Frontal cortex (tissue), 4 donors: ENCODE data around the gene SORBS1. TPM values are rescaled to one million over a fixed set of nuclear protein-coding genes. Genes with fewer than 3 reads are reported as not detected.

ENCODE experiments used
- DNase-seq, 2 donors: peaks; one replicate each; pipeline ENCODE4 v3.0.0; 2012; ENCODE audit warnings: low spot score in 2 of 2
- FAIRE-seq: peaks from 2 replicates; lab custom pipeline; 2012; peaks lifted over from hg19 to GRCh38; lab: Jason Lieb, UNC
- total RNA-seq: library from RNA; depleted of rRNA; stranded (reverse); fragments of >200 nt; gene quantifications from one replicate; pipeline ENCODE4 v1.2.3, GENCODE V29; 2014
- donor health status: control.
- donor health status: control.
- donor health status: control.

The SORBS1 gene
- total RNA-seq, 1 donor from 2014 or later, result 90.5 TPM

DNA sequence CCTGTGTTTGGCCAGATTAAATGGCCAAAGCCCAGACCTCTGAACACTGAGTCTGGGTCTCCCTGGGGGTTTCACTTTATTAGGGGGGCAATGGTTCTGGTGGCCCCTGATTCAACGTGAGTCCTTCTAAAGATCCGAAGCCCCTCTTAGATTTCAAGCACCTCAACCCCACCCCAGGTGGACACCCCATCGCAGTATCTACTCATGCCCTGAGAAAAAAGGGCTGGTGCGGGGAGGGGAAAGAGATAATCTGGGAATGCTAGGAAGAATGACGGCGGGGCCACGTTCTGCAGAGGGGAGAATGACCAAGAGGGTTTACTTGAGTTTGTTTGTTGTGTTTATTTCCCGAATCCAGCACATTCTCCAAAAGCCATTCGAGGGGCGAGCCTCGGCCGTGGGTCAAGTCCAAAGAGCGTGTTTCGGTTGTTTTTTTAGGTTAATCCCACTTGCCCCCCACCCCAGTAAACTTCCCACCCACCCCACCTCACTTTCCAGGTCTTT lies 271.2 kb downstream of the SORBS1 start:
- FAIRE-seq, result no peak
- DNase-seq, result no peak

DNA sequence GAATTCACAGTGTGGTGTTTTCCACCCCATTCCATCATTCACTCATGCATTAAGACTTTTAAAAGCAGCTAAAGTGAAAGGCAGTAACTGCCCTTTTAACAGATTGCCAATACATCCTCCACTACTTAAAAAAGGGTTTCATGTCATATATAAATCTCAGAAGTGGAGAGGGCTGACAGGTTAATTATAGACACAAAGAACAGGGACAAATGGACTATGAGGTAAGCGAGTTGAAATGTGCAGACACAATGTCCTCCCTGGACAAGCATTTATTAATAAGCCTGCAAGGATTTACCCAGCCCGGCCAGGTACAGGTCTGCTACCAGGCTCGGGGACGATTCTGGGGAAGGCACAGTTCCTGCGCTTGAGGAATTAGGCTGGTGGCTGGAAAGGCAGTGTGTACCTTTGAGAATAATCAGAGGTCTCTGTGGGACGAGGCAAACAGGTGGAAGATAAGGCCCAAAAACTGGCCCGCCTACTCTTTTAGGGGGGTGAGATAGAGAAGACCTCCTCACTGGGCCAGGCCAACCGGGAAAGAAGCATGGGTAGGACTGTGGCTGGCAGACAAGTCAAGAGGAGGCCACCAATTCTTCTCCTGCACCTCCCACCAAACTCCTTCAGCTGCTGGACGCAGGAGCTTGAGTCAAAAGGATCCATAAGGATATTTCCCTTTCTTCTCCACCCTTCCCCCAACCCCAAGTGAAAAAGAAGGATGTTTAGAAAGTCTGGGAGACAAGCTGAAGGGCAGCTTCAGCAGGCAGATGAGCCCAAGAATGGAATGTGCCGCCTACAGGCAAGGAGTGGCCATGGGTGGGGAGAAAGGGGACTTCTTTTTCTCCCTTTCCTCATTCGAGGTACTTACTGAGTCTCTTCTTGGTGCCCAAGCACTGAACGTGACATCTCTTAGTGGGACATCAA lies 271.9 kb downstream of the SORBS1 start:
- DNase-seq (no peak), FAIRE-seq (no peak)

DNA sequence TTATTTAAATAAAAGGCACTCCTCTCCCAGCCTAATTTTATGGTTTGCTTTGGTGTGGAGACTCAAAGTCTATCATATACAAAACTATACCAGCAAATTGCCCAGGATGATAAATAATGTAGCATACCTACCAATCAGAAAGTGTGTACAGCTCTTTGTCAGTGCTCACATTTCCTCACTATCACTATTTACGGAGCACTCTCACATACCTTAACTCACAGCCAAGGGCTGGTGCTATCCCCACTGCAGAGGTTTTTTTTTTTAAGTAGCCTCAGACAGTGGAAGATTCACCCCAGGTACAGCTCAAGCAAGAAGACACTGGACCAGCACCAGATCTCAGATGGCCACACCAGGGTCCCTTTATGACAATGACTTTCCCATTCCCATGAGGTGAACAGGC lies 272.9 kb downstream of the SORBS1 start:
- FAIRE-seq, result no peak
- no peak for DNase-seq

DNA sequence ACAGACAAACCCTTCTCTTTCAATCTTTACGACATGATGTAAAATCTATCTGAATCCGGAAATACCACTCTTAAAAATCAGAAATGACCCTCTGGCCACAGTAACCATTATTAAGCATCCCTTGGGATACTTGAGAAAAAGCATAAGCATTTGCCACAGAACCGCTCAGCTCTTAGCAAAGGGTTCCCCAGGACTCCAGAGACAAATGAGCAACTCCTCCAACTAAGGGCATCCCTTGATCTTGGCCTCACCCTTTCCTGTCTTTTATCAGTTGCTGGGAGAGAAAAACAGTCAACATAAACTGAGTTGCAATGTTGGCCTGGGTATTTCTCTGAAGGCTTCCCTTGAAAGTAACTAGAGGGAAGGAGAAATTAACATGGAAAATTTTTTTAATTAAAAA lies 273.9 kb downstream of the SORBS1 start:
- no peak for DNase-seq
- no peak for FAIRE-seq

DNA sequence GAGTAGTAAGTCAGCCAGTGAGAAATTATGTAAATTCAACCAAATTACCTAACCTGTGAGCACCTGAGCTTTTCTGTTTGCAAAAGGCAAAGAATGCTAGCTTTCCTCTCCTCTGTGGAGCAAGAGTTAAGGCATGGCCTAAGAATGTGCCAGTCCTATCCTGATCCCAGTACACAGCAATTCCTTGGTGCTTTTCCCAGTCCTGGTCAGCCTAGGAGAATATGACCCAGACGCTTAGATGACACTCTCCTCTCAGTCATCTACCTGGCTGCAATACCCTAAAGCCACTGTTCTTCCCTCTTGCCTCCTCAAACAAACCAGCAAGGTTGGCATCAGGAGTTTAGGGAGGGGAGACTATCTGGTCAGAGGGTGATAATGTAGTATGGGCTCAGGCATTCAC lies 274.5 kb downstream of the SORBS1 start:
- DNase-seq, result no peak
- FAIRE-seq, result no peak

DNA sequence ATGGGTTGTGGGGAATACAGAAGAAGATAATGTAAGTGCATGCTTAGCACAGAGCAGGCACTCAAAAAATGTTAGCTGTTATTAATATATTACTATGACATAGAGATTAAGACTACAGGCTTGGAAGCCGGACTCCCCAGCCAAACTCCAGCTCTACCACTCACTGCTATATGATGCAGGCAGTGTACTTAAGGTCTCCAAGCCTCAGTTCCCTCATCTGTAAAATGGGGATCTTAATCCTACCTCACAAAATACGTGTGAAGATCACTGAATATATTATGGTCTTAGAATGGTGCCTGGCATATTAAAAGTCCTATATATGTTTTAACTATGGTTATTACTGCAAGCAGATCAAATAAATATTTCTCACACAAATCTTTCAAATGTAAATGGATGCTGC lies 275.6 kb downstream of the SORBS1 start:
- no peak for DNase-seq
- no peak for FAIRE-seq

DNA sequence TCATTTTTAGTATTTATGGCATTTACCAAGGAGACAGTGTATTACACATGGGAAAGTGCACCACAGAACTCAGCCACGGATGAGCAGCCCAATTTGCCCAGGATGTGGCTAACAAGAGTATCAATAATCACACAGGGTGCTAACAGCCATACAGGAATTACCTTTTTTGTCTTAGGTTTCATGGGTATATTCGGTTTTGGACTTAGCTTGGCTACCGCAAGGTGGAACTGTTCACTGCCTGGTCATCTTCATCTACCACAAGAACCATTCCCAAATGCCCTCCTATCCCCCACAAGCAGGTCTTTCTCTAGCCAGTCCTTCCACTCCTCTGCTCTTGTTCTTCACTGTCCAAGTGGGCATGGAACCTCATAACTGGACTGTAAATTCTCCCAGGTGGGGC lies 276.4 kb downstream of the SORBS1 start:
- no peak for FAIRE-seq
- DNase-seq, result no peak

DNA sequence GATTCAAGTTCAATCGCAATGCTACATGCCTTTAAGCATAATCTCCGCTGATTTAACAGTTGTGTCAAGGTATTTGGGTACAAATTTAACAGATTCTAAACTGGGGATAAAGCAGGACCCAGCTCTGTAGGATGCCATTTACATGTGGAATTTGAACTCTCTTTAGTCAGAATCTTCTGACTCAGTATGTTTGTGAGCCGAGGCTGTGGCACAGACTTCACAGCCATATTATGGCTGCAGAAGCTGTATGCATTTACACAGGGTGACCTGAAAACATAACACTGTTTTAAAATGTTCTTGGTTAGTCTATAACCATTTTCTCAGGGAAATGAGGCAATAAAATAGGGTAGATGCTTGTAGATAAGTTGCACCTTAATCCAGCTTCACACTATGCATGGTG lies 279.1 kb downstream of the SORBS1 start:
- no peak for FAIRE-seq
- no peak for DNase-seq

DNA sequence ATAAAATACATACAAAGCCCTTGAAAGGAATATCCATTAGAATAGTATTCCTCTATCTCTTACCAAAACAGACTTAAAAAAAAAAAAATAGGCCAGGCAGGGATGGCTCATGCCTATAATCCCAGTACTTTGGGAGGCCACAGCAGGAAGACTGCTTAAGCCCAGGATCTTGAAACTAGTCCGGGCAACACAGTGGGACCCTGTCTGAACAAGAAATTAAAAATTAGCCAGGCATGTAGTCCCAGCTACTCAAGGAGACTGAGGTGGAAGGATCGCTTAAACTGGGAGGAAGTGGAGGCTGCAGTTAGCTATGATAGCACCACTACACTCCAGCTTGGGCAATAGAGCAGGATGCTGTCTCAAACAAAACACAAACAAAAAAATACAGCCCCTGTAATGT lies 280.0 kb downstream of the SORBS1 start:
- FAIRE-seq (no peak), DNase-seq (no peak)

DNA sequence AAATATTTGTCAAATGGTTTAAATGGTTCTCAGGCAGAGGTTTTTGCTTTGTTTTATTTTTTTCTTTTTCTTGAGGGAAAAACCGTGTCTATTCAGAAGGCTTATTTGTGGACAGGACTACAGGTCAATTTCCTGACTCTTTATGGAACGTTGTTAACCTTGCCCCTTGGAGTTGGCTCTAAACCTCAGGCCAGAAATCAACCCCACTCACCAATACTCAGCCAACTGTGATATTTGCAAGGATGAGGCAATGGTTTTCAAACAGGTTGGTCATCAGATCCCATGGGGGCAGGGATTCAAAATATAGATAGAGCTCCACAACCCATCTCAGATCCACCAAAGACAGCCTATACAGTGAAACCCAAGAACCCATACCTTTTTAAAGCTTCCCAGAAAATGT lies 280.5 kb downstream of the SORBS1 start:
- FAIRE-seq (no peak), DNase-seq (no peak)

DNA sequence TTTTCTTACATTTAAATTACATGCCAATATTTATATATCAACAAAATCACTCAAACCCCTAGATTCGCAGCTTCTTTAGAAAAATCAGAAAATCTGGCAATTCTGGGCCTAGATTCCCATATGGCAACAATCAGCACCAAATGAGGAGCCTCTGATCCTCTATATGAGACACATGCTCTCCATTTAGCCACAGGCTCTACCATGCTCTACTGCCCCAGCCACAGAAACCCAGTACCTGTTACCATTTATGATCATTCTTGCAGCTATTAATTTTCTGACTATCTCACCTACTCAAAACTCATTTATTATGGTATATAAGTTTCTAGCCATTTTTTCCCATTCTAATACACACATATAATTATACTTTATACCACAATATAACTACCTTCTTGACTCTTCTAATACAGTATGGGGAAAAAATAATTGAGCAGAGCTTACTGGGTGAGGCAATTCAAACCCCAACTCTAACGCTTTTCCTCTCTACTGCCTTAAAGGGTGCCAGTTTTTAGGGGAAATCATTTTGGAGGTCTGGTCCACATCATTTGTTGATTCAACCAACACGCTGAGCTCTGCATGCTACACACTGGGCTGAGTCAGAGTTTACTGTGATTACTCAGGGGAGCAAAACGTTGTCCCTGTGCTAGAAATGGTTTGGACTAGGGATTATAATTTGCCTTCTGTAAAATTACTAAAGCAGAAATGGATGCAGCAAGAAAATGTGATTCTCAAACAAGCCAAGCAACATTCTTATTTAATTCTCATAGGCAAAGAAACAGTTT lies 281.9 kb downstream of the SORBS1 start:
- FAIRE-seq, result no peak
- no peak for DNase-seq

DNA sequence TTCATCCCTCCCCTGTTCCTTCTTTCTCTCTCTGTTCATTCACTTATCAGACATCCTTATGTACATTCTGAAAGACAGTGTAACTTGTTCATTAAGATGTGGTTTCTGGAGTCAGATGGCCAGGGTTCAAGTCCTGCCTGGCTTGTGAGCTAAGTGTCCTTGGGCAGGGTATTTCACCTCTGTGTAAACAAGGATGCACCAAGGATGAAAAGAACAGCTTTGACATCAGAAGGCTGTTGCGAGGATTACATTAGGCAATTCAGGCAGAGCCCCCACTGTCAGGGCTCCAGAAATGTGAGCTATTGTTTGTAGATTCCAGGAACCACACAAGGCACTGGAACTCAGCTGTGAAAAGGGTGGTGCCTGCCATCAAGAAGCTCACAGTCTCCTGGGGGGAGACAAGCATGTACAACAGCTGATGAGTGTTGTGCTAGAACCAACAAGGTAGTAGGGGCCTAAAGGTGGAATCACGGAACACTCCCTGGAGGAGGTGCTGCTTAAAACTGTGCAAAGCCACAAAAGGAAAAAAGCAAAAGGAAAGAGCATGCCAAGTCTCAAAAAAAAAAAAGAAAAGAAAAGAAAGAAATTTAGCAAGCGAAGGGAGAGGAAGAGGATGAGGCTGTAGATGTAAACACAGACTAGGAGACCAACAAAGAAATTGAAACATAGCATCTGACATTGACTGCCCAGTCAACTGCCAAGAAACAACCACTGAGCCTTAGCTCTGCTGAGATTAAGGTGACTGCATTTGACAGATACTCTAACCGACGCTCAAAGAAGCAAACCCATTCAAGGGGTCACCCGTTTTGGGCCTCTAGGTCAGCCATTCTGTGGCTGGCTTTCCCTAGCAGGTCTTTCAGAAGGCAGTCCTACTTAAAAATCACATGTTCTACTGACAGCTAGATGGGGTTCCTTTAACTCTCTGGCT lies 282.8 kb downstream of the SORBS1 start:
- DNase-seq (no peak), FAIRE-seq (no peak)

DNA sequence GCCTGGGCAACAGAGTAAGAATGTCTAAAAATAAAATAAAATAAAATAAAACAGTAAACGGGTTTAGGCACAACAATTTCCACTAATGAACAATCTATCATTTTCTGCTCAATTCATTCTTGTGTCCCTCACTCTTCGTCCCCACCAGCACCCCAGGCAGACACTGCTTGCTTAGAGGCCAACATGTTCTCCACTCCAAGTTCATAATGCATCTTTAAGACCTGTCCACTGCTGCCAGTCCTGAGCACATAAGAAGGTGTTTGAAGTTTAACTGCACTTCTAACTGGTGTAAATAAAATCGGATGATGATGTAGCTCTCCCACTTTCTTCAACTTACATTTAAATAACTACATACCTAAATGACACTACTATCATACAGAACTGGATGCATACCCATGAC lies 283.6 kb downstream of the SORBS1 start:
- FAIRE-seq, result no peak
- no peak for DNase-seq

DNA sequence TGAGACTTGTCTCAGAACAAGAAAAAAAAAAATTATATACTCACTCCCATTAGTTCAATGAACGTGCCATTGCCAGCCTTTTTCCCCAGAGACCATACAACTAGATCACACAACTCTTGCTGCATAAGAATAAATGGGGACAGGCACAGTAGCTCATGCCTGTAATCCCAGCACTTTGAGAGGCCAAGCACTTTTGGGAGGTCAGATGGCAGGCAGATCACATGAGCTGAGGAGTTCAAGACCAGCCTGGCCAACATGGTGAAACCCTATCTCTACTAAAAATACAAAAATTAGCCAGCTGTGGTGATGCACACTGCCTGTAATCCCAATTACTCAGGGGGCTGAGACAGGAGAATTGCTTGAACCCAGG lies 284.0 kb downstream of the SORBS1 start:
- FAIRE-seq (no peak), DNase-seq (no peak)

DNA sequence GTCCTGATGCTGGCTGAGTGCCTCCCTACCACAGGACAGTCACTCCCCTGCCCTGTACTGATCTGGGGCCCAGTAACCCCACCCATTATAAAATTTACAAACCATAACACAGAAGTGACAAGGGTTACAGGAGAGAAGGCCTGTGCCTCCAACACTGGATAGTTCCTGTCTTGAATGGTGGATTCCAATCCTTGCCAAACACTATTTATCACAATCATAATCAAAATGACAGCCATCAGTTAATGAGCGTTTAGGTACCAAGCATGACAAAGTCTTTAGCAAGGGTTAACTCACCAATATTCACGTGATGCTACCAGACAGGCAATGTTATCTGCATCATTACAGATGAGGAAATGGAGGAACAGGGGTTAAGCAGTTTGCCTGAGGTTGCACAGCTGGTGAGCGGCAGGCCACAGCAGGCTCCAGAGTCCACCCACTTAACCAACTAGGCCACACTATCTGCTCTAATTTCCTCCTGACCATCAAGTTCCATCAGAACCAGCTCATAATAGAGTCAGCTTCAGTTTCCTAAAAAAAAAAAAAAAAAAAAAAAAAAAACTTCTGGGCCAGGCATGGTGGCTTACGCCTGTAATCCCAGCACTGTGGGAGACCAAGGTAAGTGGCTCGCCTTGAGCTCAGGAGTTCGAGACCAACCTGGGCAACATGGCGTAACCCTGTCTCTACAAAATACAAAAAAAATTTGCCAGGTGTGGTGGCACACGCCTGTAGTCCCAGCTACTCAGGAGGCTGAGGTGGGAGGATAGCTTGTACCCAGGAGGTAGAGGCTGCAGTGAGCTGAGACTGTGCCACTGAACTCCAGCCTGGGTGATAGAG lies 284.6 kb downstream of the SORBS1 start:
- no peak for DNase-seq
- no peak for FAIRE-seq

DNA sequence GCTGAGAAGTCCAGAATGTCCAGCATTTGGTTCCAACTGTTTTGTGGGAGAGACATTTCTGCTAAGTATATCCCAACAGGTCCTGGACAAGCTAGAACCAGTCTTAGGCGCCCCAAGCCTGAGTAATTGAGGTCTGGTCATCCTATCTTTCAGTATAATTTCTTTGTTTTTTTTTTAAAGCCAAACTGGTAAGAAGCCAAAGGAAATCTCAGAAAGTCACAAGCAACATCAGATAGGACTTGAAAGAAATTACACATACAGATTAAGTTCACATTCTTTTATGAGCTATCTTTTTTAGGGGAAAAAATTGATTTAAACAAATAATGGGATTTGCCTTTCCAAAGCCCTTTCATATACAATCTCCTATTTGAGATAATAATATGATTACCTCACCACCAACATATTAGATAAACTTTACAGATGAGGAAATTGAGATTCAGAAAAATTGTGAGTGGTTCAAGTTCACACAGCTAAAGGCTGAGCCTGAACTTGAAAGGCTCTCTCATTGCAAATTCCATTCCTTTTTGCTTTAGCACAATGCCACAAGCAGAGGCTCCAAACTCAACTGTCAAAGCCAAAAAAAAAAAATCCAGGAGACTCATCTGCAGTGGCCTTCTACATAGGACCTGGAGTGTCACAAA lies 285.3 kb downstream of the SORBS1 start:
- DNase-seq, result no peak

DNA sequence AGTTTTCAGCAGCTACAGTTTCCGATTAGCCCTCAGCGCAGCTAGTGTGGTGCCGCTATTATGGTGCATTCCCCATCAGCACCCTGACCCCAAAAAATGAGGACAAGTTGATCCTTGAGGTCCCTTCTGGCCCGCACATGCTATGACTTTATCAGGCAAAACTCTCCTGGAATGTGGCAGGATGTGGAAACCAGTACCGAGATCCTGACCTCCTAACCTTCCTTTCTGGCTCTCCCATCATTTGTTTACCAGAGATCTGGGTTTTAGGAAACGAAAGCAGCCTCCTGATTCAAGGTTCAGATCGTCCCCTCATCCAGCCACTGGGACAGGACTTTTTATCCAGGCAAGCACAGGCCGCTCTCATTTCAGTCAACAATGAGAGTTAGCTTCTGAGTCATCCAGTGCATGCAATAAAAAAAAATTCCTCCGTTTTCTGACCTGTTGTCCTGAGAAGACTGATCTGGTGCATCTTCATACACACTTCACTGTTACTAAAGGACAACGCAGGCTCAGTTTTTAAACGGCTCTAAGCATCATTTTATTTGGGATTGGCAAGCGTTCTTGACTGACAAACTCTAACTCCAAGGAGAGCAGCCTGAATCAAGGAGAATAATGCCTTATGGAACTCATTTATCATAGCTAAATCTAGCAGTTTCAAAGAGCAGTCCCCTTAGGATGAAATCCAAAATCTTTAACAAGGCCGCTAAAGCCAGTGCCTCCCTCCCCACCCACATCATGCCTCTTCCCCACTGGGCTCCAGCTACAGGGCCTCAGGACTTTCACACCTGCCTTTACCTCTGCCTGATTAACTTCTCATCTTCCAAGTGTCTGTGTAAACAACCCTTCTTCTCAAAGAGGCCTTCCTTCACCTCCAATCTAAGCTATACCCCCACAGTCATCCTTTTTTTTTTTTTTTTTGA lies 287.5 kb downstream of the SORBS1 start:
- FAIRE-seq (no peak), DNase-seq (no peak)

More for the DNA sequence above, 285.3 kb downstream of the SORBS1 start:
- FAIRE-seq, result no peak

DNA sequence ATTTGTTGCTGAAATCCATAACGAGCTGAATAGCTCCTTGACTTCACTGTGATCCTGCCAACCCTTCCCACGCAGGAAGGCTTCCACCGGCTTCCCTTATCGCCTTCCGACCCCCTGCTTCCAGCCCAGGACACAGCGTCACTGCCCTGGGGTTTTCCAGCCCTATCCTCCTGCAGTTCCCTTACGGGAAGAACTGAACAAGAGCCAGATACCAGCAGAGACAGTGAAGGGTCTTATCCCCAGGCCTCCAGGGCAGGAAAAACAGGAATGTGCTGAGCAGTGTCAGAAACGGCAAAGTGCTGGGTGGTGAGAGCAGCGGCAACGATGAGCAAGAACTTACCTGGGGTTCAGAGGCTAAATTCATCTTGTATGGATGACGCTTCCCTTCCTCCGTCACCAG lies 292.7 kb downstream of the SORBS1 start:
- FAIRE-seq, result no peak
- DNase-seq, result no peak
